Adrenal gland (tissue), 12 donors: ENCODE results near the gene MCF2L. TPM values are rescaled to one million over a fixed set of nuclear protein-coding genes. Genes with fewer than 3 reads are reported as not detected.

Experiments
- DNase-seq, 7 donors: peaks; one replicate each; pipeline ENCODE4 v3.0.0-alpha.2; 2019 to 2020
- H3K27ac ChIP-seq, 5 donors: fragments of 200-600 bp; sonication (generic) in 4 of 5; 1 replicate in 3 of 5; 2 replicates in 2 of 5; pipeline versions ENCODE4 v1.5.1 to v1.8.0; 2016 to 2020; ENCODE audit warnings: mild to moderate bottlenecking in 1 of 5
- H3K27me3 ChIP-seq: fragments of 200-600 bp; 2 replicates; pipeline ENCODE4 v1.8.0; 2021
- H3K36me3 ChIP-seq, 2 donors: fragments of 200-600 bp; replicated peaks in 1 of 2; 1 replicate in 1 of 2; 2 replicates in 1 of 2; pipeline versions ENCODE4 v1.5.1 to v1.8.0; 2018 to 2022
- H3K4me1 ChIP-seq, 2 donors: fragments of 200-600 bp; replicated peaks in 1 of 2; 1 replicate in 1 of 2; 2 replicates in 1 of 2; pipeline versions ENCODE4 v1.5.1 to v1.8.0; 2018 to 2021
- H3K4me3 ChIP-seq, 4 donors: fragments of 200-600 bp; sonication (generic) in 3 of 4; one replicate each; pipeline ENCODE4 v1.5.1; 2016 to 2018
- H3K9me3 ChIP-seq, 3 donors: fragments of 200-600 bp; sonication (generic) in 1 of 3; replicated peaks in 1 of 3; 1 replicate in 2 of 3; 2 replicates in 1 of 3; pipeline versions ENCODE4 v1.5.1 to v1.8.0; 2016 to 2021
- POLR2A ChIP-seq, 2 donors: fragments of 450-650 bp; IDR thresholded peaks; one replicate each; pipeline ENCODE4 v1.6.1; 2017; ENCODE audit warnings: antibody characterized with exemption in 2 of 2, mild to moderate bottlenecking in 2 of 2, moderate library complexity in 1 of 2
- WGBS, 4 donors: extraction: QIAGEN DNeasy Blood & Tissue Kit in 2 of 4; methylation state at CpG; one replicate each; pipeline versions ENCODE4 v1.1.5 to v1.1.7; 2013 to 2017; 5-methylcytosine and 5-hydroxymethylcytosine counted together
- intact Hi-C, 2 donors: fragments of 100-400 bp; cut with DNase I; formaldehyde crosslinking; loops; one replicate each; pipeline versions ENCODE4 v1.14.1 to v1.15.0; 2022 to 2023
- polyA plus RNA-seq, 3 donors: library from polyadenylated mRNA; stranded (reverse); fragments of 200-250 nt in 2 of 3; fragments of 350-450 nt in 1 of 3; fragmentation: Illumina TruSeq in 1 of 3; extraction: RNeasy Lipid Tissue Mini Kit (QIAGEN cat#74804) in 1 of 3; gene quantifications; one replicate each; pipeline ENCODE4 v1.2.3, GENCODE V29; 2013 to 2014
- total RNA-seq, 9 donors: library from RNA; depleted of rRNA in 4 of 9; stranded (reverse); fragments of >200 nt in 4 of 9; fragments of 120-200 nt in 1 of 9; fragmentation: NEBNext Ultra II Directional in 1 of 9; extraction: Animal tissue kit (Norgen Biotek cat#: 25700) in 1 of 9; gene quantifications; one replicate each; pipeline versions ENCODE4 v1.1.0 to v1.2.4, GENCODE V29; 2013 to 2023
- TF ChIP-seq, protein P1 (sequence below), 6 experiments: fragments of 450-650 bp in 4 of 6; fragments of 200-600 bp in 2 of 6; sonication (generic) in 1 of 6; IDR thresholded peaks; 1 replicate in 5 of 6; 2 replicates in 1 of 6; pipeline versions ENCODE4 v1.5.1 to v1.8.0; 2016 to 2021; ENCODE audit warnings: antibody characterized with exemption in 6 of 6, mild to moderate bottlenecking in 2 of 6, moderate library complexity in 1 of 6
- donor health status: healthy with polysubstance abuse.
- donor health status: Bipolar disorder and iron deficiency.
- donor health status: DM: yes; HTN: yes; CAD: no.
- donor health status: DM: no; HTN: no; CAD: no.
- donor health status: DM: no; HTN: no; CAD: no.
- donor health status: DM: yes; HTN: yes; CAD: no.

Gene MCF2L
- total and polyA plus RNA-seq, 12 donors: 7.6 to 49.0 (median 15.3) TPM

DNA sequence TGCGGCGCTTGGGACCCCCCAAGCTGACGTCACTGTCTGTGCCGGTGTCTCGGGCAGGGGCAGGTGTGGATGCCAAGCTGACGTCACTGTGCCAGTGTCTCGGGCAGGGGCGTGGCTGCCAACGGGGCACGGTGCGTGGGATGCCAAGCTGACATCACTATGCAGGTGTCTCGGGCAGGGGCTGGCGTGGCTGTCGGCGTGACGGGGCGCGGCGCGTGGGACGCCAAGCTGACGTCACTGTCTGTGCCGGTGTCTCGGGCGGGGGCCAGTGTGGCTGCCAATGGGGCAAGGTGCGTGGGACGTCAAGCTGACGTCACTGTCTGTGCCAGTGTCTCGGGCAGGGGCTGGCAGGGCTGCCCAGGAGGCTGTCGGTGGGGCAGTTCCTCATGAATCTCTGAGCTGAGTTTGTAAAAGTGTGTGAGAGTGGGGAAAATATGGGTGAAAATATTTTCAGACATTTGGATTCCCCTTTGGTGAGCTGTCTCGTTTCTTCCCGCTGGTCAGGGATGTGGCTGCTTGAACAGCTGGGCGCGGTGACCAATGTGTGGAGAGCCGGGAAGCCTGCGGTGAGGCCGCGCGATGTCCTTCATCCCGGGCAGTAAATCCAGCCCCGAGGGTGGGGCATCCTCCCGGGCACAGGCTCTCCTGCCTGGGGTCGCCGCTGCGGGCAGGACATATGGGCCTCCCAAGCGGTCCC, 25.2 kb downstream of the MCF2L start:
- WGBS, 4 donors: 84 to 89% (median 87%) methylated on average over 36 to 46 of the region's 46 CpGs
- H3K9me3 ChIP-seq: no peaks in the 10 kb centered on the region
- DNase-seq: no peak
- H3K4me3 ChIP-seq: no peak overlapping the region
- TF ChIP-seq, protein P1, sequence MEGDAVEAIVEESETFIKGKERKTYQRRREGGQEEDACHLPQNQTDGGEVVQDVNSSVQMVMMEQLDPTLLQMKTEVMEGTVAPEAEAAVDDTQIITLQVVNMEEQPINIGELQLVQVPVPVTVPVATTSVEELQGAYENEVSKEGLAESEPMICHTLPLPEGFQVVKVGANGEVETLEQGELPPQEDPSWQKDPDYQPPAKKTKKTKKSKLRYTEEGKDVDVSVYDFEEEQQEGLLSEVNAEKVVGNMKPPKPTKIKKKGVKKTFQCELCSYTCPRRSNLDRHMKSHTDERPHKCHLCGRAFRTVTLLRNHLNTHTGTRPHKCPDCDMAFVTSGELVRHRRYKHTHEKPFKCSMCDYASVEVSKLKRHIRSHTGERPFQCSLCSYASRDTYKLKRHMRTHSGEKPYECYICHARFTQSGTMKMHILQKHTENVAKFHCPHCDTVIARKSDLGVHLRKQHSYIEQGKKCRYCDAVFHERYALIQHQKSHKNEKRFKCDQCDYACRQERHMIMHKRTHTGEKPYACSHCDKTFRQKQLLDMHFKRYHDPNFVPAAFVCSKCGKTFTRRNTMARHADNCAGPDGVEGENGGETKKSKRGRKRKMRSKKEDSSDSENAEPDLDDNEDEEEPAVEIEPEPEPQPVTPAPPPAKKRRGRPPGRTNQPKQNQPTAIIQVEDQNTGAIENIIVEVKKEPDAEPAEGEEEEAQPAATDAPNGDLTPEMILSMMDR (IDR thresholded peaks at IDR 0.05): no peak
- TF ChIP-seq POLR2A (IDR thresholded peaks at IDR 0.05): no peak
- no peak overlapping the region for H3K27ac ChIP-seq
- no peaks in the 10 kb centered on the region for H3K4me1 ChIP-seq
- no peaks in the 10 kb centered on the region for H3K36me3 ChIP-seq
- intact Hi-C loops: no loop called here
- H3K27me3 ChIP-seq: no peaks in the 10 kb centered on the region

- DNase-seq: no peak
- TF ChIP-seq, protein P1 (IDR thresholded peaks at IDR 0.05): no peak
- TF ChIP-seq POLR2A (IDR thresholded peaks at IDR 0.05): no peak
- Histone ChIP-seq H3K27ac (no peak overlapping the region), H3K9me3 (no peaks in the 10 kb centered on the region), H3K4me3 (no peak overlapping the region), H3K27me3 (no peaks in the 10 kb centered on the region), H3K36me3 (no peaks in the 10 kb centered on the region), H3K4me1 (no peaks in the 10 kb centered on the region)
- intact Hi-C loops: no loop called here
- 82 to 88% (median 87%) methylated on average over 19 to 34 of the region's 34 CpGs for WGBS, 4 donors
Measured at GRCh38 chr13:112994781-112995355, 25.9 kb downstream of the MCF2L start.

- TF ChIP-seq, protein P1 (IDR thresholded peaks at IDR 0.05): no peak
- no peak for TF ChIP-seq POLR2A (IDR thresholded peaks at IDR 0.05)
- no peaks in the 10 kb centered on the region for H3K4me1 ChIP-seq
- H3K27ac ChIP-seq: no peak overlapping the region
- no peaks in the 10 kb centered on the region for H3K9me3 ChIP-seq
- no peaks in the 10 kb centered on the region for H3K36me3 ChIP-seq
- 65 to 81% (median 77%) methylated on average over 10 to 27 of the region's 27 CpGs for WGBS, 4 donors
- H3K27me3 ChIP-seq: no peaks in the 10 kb centered on the region
- no peak overlapping the region for H3K4me3 ChIP-seq
- DNase-seq: no peak
- intact Hi-C loops: no loop called here
Measured at GRCh38 chr13:112995395-112996191, 26.6 kb downstream of the MCF2L start.

- intact Hi-C loops: no loop called here
- no peaks in the 10 kb centered on the region for H3K4me1 ChIP-seq
- no peaks in the 10 kb centered on the region for H3K9me3 ChIP-seq
- H3K4me3 ChIP-seq: no peak overlapping the region
- H3K27ac ChIP-seq: no peak overlapping the region
- WGBS, 4 donors: 69 to 85% (median 78%) methylated on average over 17 to 19 of the region's 19 CpGs
- no peaks in the 10 kb centered on the region for H3K36me3 ChIP-seq
- H3K27me3 ChIP-seq: no peaks in the 10 kb centered on the region
- TF ChIP-seq, protein P1 (IDR thresholded peaks at IDR 0.05): no peak
- TF ChIP-seq POLR2A (IDR thresholded peaks at IDR 0.05): no peak
- DNase-seq: no peak
Measured at GRCh38 chr13:112996671-112997091, 27.7 kb downstream of the MCF2L start.
